Activated naive CD4-positive, alpha-beta T cell treated with anti-CD3 and anti-CD28 coated beads, Interleukin-2, amount 50 U/mL, for 16 hours (primary cell): ENCODE results near the gene MYL6.
"Not testable (repeated sequence)": the region's sequence is repeated elsewhere in the genome, so short reads cannot be mapped to it uniquely, and the experiment has no call there.

Source experiments
- DNase-seq: peaks from one replicate; pipeline ENCODE4 v3.0.0-alpha.2; 2020

The MYL6 gene

GRCh38 chr12:56193025-56193578 lies 34.9 kb downstream of the MYL6 start:
- peak; percentile 76 for DNase-seq

DNA sequence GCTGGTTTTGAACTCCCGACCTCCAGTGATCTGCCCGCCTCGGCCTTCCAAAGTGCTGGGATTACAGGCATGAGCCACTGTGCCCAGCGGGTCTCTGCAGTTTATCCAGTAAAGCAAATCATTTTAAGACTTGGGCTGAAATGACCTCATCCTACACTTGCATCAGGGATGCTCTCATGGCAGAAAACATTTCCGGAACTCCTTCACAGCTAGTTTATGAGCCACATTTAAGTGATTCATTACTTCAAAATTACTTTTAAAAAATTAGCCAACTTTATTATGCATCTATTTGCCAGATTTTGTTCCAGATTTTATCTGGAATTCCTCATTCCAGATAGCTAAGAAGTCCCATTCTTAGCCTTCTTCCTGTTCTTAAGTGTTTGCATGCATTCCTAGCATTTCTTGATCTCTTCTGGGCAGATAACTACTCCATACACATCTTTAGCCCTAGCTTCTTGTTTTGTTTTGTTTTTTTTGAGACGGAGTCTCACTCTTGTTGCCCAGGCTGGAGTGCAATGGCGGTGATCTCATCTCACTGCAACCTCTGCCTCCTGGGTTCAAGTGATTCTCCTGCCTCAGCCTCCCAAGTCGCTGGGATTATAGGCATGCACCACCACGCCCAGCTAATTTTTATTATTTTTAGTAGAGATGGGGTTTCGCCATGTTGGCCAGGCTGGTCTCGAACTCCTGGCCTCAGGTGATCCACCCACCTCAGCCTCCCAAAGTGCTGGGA lies 38.8 kb downstream of the MYL6 start:
- not testable (repeated sequence) for DNase-seq

GRCh38 chr12:56197921-56198635 lies 39.9 kb downstream of the MYL6 start:
- DNase-seq = no peak

GRCh38 chr12:56198836-56199235 lies 40.7 kb downstream of the MYL6 start:
- DNase-seq = no peak

- DNase-seq = no peak
Observed at GRCh38 chr12:56202366-56202765, 44.2 kb downstream of the MYL6 start.

DNA sequence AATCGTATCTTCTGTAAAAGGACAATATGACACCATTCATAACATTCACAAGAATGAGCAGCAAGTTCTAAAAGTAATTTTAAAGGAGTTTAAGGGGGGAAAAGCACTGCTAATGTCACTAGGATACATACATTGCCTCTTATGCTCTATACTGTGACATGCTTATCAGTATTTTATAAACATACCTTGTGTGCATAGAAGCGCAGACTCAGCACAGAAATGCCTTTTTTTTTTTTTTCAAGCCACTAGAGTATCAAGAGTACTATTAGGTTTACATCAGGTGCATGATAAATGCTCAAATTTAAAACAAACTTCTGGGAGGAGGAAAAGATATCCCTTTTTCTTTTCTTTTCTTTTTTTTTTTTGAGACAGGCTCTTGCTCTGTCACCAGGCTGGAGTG lies 44.7 kb downstream of the MYL6 start:
- DNase-seq = no peak

GRCh38 chr12:56204275-56204674 lies 46.1 kb downstream of the MYL6 start:
- no peak for DNase-seq

DNA sequence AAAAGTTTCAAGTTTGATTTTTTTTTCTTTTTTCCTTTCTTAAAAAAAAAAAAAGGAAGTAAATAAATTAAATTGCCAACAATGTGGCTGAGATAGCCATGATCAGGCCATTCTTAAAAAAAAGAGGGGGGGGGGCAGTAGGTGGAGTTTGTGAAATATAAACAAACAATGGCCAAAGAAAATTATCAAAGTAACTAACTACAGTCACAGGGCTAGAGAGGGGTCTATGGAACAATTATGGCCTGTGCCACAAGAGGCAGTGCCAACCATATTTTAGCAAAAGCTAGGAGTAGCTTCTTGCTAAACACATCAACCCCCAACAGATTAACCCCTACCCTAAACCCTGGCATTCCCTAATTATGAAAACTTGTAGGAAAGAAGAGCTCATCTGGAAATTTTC lies 47.3 kb downstream of the MYL6 start:
- DNase-seq = no peak

DNA sequence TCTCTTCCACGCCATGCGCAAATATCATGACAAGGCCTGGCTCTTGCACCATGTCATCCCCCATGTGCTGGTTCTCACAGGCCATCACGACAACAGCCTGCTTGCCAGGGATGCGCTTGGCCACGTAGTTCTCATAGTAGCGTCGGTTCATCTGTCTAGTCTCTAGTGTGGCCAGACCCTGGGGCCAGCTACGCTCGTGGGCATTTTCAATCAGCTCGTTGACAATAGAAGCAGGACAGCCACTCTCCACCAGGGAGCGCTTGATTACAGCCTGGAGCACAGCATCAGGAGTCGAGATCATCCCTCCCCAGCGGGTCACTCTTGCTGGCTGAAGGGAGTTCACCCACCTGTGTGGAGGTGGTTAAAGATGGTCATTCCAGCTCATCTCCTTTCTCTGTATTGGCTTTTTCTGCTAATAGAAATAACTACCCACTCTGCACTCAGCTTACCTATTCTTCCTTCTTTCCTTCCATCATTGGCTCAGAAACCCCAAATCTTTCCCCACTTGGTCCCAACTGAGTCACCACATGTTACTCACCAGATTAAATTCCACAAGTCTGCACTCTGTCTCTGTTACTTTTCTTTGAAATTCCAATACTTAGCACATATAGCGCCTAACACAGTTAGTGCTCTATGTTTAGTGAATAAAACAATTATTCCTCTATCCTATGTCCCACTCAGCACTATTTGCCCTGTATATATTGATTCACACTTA lies 48.5 kb downstream of the MYL6 start:
- DNase-seq = peak; percentile 24

DNA sequence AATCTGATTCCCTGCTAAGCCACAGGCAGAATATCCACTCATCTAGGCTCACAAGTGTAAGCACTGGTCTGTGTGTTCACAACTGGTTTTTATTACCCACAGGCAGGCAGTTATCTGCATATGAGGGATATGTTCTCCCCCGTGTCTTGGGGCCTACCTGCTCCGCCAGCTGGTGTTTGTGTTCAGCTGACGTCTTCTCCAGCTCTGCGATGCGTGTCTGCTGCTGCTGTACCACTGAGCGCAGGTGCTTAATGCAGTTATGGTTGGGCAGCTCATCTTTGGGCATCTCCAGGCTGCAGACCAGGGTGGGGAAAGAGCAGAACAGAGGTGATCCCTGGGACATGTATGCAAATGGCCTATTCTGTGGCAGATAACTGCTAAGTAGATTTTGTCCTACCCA lies 49.8 kb downstream of the MYL6 start:
- no peak for DNase-seq
